Effector memory CD4-positive, alpha-beta T cell (primary cell): ENCODE measurements around the gene CDH4.

Source experiments
- DNase-seq, 3 donors: peaks; one replicate each; pipeline ENCODE4 v3.0.0-alpha.2; 2020
- H3K27ac ChIP-seq: 2 replicates; pipeline ENCODE4 v1.7.0; 2013; ENCODE audit warnings: mild to moderate bottlenecking, low read length, moderate library complexity; ENCODE audit not compliant: insufficient read depth, poor library complexity, severe bottlenecking
- H3K27me3 ChIP-seq: replicated peaks from 2 replicates; pipeline ENCODE4 v1.7.0; 2013; ENCODE audit warnings: mild to moderate bottlenecking, low read length; ENCODE audit not compliant: insufficient read depth, control insufficient read depth, poor library complexity, severe bottlenecking
- H3K36me3 ChIP-seq: 2 replicates; pipeline ENCODE4 v1.7.0; 2013; ENCODE audit warnings: mild to moderate bottlenecking, low read length, moderate library complexity; ENCODE audit not compliant: control insufficient read depth, insufficient read depth
- H3K4me1 ChIP-seq: 2 replicates; pipeline ENCODE4 v1.7.0; 2013; ENCODE audit warnings: low read length, mild to moderate bottlenecking; ENCODE audit not compliant: control insufficient read depth, insufficient read depth, poor library complexity, severe bottlenecking
- H3K4me3 ChIP-seq: 2 replicates; pipeline ENCODE4 v1.7.0; 2013; ENCODE audit warnings: low read length, low read depth, mild to moderate bottlenecking; ENCODE audit not compliant: insufficient read depth, poor library complexity, severe bottlenecking
- H3K9me3 ChIP-seq: 2 replicates; pipeline ENCODE4 v1.7.0; 2013; ENCODE audit warnings: mild to moderate bottlenecking, low read length, moderate library complexity; ENCODE audit not compliant: control insufficient read depth

The CDH4 gene

DNA sequence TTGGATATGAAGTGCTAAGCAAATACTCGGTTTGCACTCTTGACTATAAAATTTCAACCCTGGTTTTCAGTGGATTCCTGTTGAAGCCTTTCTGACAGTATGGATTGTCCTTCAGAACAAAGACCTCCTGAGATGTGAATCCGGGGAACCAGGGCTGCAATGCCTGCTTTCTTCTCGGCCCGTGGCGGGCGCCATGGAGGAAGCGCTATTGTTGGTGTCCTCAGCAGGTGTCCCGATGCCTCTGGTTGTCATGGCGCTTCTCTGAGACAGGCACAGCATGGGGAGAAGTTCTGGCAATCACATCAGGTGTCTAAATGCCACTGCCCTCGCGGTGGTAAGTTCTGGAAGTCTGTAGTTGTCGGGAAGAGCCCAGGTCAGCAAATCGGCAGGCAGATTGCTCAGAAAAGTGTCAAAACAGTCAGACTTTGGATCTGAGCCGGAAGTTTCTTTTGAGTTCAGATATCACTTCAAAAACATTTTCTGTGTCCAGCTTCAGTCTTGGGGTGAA is 188.5 kb downstream of the CDH4 start:
- no peaks in the 10 kb centered on the region for H3K9me3 ChIP-seq
- H3K27ac ChIP-seq = no peak overlapping the region

DNA sequence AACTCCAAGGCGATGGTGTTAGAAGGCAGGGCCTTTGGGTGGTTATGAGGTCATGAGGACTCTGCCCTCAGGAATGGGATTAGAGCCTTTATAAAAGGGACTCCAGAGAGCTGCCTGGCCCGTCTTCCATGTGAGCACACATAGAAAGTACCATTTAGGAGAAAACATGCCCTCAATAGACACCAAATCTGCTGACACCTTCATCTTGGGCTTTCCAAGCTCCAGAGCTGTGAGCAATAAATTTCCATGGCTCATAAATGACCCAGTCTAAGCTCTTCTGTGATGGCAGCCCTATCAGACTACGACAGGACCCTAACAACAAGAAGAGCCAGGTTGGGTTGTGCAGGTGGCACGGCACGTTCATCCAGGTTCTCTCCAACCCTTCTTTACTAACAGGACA is 189.5 kb downstream of the CDH4 start:
- DNase-seq = no peak
- H3K4me1 ChIP-seq = no peaks in the 10 kb centered on the region
- no peaks in the 10 kb centered on the region for H3K9me3 ChIP-seq
- H3K4me3 ChIP-seq = no peak overlapping the region
- H3K27ac ChIP-seq = no peak overlapping the region
- no peaks in the 10 kb centered on the region for H3K36me3 ChIP-seq
- no peaks in the 10 kb centered on the region for H3K27me3 ChIP-seq

More for the DNA sequence above, 188.5 kb downstream of the CDH4 start:
- H3K4me1 ChIP-seq = no peaks in the 10 kb centered on the region
- DNase-seq = no peak
- H3K4me3 ChIP-seq = no peak overlapping the region
- H3K27me3 ChIP-seq = no peaks in the 10 kb centered on the region
- no peaks in the 10 kb centered on the region for H3K36me3 ChIP-seq

DNA sequence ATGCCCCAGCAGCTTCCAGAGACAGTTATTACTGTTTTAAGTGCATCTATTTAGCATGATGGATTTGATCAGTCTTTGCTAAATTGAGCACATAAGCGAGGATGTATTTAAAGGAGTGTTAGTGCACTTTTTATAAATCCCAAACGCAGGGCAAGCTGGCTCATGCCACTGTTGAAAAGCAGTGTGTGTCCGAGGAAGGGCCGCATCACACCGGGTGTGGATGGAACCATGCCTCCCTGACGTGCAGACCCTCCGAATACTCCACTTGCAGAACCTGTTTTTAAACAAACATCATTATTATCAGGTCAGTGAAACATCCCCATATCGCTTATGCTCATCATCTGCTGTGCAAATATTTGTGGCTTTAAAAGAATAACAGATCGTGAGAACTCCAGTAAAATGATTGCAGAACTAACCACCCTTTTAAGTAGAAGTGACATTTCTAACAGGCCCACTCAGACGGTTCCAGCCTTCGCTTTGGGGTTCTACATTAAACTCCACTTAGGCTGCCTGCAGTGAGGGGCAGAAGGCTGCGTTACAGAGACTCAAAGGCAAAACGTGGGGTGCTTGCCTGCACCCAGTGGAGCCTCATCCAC is 190.1 kb downstream of the CDH4 start:
- no peaks in the 10 kb centered on the region for H3K36me3 ChIP-seq
- no peak overlapping the region for H3K27ac ChIP-seq
- no peaks in the 10 kb centered on the region for H3K9me3 ChIP-seq
- H3K4me3 ChIP-seq = no peak overlapping the region
- no peak for DNase-seq
- H3K27me3 ChIP-seq = no peaks in the 10 kb centered on the region
- no peaks in the 10 kb centered on the region for H3K4me1 ChIP-seq

DNA sequence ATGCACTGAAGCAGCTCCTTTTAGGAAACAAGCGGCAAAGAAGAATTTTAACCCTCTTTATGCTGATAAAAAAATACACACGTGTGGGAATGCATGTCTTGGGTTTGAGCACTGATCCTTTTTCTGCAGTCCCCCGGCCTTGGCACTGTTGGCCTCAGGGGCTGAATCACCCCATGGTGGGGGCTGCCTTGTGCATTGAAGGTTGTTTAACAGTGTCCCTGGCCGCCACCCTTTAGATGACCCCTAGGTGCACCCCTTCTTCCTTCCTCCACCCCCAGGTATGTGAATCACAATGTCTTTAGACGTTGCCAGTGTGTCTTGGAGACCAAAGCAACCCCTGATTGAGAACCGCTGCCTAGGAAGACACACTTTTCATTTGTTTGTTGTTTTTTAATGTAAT is 190.7 kb downstream of the CDH4 start:
- no peak overlapping the region for H3K4me3 ChIP-seq
- H3K27ac ChIP-seq = no peak overlapping the region

DNA sequence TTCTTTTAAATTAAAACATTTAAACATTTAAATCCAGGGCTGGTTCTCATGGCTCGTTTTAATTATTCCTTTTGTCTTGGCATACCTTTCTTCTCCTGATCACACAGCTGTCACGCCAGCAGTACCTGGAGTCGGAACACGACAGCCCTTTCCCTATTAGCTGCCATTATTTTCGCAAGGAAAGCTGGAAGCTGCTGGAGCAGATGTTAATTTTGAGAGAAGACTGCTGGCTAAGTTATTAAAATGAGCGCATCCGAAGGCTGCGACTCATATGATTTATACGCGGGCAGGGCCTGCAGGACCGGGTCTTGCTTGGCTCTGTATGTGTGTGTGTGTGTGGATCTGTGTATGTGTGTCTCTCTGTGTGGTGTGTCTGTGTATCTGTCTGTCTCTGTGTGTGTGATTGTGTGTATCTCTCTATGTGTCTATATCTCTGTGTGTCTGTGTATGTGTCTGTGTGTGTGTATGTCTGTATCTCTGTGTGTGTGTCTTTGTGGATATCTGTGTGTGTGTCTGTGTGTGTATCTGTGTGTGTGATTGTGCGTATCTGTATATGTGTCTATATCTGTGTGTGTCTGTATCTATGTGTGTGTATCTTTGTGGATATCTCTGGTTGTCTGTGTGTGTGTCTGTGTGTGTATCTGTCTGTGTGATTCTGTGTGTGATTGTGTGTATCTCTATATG is 191.5 kb downstream of the CDH4 start:
- H3K27me3 ChIP-seq = no peaks in the 10 kb centered on the region
- no peak for DNase-seq
- H3K4me3 ChIP-seq = no peak overlapping the region
- no peaks in the 10 kb centered on the region for H3K36me3 ChIP-seq
- no peak overlapping the region for H3K27ac ChIP-seq
- H3K9me3 ChIP-seq = no peaks in the 10 kb centered on the region
- H3K4me1 ChIP-seq = no peaks in the 10 kb centered on the region

More for the DNA sequence above, 190.7 kb downstream of the CDH4 start:
- Histone ChIP-seq H3K4me1 (no peaks in the 10 kb centered on the region), H3K9me3 (no peaks in the 10 kb centered on the region), H3K27me3 (no peaks in the 10 kb centered on the region), H3K36me3 (no peaks in the 10 kb centered on the region)
- DNase-seq = no peak

DNA sequence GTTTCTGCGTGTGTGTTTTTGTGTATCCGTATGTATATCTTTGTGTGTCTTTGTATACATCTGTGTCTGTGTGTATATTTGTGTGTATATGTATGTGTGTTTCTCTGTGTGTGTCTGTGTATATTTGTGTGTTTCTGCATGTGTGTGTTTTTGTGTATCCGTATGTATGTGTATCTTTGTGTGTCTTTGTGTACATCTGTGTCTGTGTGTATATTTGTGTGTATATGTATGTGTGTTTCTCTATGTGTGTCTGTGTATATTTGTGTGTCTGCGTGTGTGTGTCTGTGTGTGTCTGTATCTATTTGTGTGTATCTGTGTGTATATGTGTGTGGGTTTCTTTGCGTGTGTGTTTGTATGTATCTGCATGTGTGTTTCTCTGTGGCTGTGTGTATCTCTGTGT is 192.6 kb downstream of the CDH4 start:
- no peak overlapping the region for H3K27ac ChIP-seq
- no peaks in the 10 kb centered on the region for H3K9me3 ChIP-seq
- no peak overlapping the region for H3K4me3 ChIP-seq
- no peaks in the 10 kb centered on the region for H3K27me3 ChIP-seq
- DNase-seq = no peak
- no peaks in the 10 kb centered on the region for H3K36me3 ChIP-seq
- no peaks in the 10 kb centered on the region for H3K4me1 ChIP-seq

DNA sequence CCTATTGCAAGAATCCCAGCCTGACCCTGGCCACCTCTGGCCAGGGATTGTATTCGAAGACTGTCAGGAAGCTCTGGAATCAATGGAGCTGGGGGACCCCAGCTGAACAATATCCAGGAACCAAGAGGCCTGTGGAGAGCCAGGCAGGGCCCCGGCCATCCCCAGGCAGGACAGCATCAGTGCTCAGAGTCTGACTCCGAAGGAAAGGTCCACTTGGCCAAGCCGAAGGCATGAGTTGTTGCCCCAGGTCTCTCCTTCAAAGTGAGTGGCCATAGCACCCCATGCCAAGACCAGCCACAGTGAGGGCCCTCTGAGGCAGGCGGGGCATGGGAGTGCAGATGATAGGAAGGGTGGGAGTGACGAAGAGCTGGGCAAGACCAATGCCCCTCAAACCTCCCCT is 193.1 kb downstream of the CDH4 start:
- Histone ChIP-seq H3K9me3 (no peaks in the 10 kb centered on the region), H3K4me3 (no peak overlapping the region), H3K27ac (no peak overlapping the region), H3K27me3 (no peaks in the 10 kb centered on the region), H3K4me1 (no peaks in the 10 kb centered on the region), H3K36me3 (no peaks in the 10 kb centered on the region)
- DNase-seq = no peak

DNA sequence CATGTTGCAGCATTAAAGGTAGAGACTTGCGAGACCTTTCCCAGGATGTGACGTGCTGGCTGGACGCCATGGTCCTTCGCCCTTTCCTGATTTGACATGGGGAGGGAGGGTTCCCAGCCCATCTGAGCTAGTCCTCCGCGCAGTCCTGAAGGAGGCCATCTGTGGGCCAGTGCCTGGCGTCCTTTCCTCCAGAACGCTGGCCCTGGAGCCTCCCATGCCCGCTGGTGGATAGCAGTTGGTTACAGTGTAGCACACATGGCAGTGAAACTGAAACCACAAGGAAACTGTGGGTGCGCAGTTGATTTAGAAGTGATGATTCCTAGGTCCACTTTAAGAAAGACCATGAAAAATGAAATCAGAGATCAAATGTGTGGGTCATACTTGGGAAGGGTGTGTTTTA is 193.7 kb downstream of the CDH4 start:
- no peaks in the 10 kb centered on the region for H3K9me3 ChIP-seq
- no peak overlapping the region for H3K4me3 ChIP-seq
- H3K27me3 ChIP-seq = no peaks in the 10 kb centered on the region
- H3K27ac ChIP-seq = no peak overlapping the region
- DNase-seq = no peak
- no peaks in the 10 kb centered on the region for H3K36me3 ChIP-seq
- no peaks in the 10 kb centered on the region for H3K4me1 ChIP-seq

DNA sequence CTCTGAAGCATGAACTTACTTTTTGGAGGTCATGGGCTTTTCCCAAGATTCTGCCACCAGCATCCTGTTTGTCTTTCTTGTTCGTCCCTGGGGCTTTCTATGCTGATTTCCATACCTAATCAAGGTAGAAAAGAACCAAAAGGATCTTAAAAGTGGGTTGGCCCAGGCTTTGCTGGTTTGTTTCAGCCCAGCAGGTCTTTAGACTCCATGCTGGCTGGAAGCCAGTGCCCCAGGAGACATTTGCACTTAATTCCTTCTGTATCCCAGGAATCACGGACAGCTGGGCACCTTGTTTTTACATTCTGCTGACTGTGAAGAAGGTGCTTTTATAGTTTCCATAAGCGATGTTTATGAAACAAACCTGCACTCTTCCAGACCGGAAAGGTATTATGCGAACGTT is 195.9 kb downstream of the CDH4 start:
- H3K4me3 ChIP-seq = no peak overlapping the region
- no peaks in the 10 kb centered on the region for H3K9me3 ChIP-seq
- DNase-seq = no peak
- H3K4me1 ChIP-seq = no peaks in the 10 kb centered on the region
- no peaks in the 10 kb centered on the region for H3K36me3 ChIP-seq
- no peaks in the 10 kb centered on the region for H3K27me3 ChIP-seq
- no peak overlapping the region for H3K27ac ChIP-seq

DNA sequence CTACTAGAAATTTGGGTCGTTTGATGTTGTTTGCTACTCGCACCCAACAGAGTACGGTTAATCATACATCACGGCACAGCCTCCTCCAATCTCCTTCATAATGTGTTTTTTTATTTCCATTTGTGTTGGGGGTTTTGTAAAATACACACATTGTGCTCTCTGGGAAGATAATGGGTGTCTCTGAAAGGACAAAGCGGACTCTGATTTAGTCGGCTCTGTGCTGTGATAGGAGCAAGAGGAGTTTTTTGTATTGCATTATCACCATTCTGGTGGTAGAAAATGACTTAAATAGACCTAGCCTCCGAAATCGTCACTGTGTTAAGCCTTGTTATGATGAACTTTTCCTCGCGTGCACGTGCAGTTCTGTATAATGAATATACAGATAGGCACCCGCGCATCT is 196.3 kb downstream of the CDH4 start:
- Histone ChIP-seq H3K4me1 (no peaks in the 10 kb centered on the region), H3K27ac (no peak overlapping the region), H3K4me3 (no peak overlapping the region), H3K9me3 (no peaks in the 10 kb centered on the region), H3K36me3 (no peaks in the 10 kb centered on the region), H3K27me3 (no peaks in the 10 kb centered on the region)
- no peak for DNase-seq
